ENCODE measurements around the gene EOLA1. TPM values are rescaled to one million over a fixed set of nuclear protein-coding genes. Genes with fewer than 3 reads are reported as not detected.

EOLA1 gene
- total and polyA plus RNA-seq, 2 of the 4 experiments (the other 2 are of a cell fraction): 15.5 to 16.8 TPM

GRCh38 chrX:149522916-149523315, 17.9 kb upstream of the EOLA1 start:
- Histone ChIP-seq H4K8ac (ENCODE audit: low read depth in 2 of 2, low read length in 2 of 2) (no peak overlapping the region), H3K23ac (ENCODE audit: low read depth, low read length) (no peak overlapping the region), H3K79me1 (ENCODE audit: low read depth in 1 of 2, low read length in 2 of 2) (no peaks in the 10 kb centered on the region), H3K27me3 (ENCODE audit: control insufficient read depth, insufficient read depth, low read length) (peaks cover 6% of the 10 kb centered on the region), H3K4ac (ENCODE audit: low read depth, low read length) (no peak overlapping the region), H3K18ac (ENCODE audit: low read depth, low read length) (no peak overlapping the region), H4K20me1 (ENCODE audit: insufficient read depth, low read length) (no peaks in the 10 kb centered on the region), H2BK5ac (ENCODE audit: low read depth, low read length, poor library complexity, severe bottlenecking) (no peak overlapping the region), H4K91ac (ENCODE audit: insufficient read depth, low read depth, low read length) (no peak overlapping the region), H4K5ac (ENCODE audit: low read depth, low read length) (no peak overlapping the region), H2AK9ac (replicated peaks; ENCODE audit: low read depth, low read length, poor library complexity) (no peak overlapping the region), H3K4me2 (ENCODE audit: low read depth, low read length) (no peak overlapping the region), H3K9me3 (ENCODE audit: control insufficient read depth, insufficient read depth, low read length) (no peaks in the 10 kb centered on the region), H3K4me3 (ENCODE audit: insufficient read depth, low read depth, low read length) (no peak overlapping the region), H3K14ac (replicated peaks; ENCODE audit: low read depth, low read length) (no peak overlapping the region), H3K9me1 (ENCODE audit: insufficient read depth, low read length) (no peaks in the 10 kb centered on the region), H3K36me3 (ENCODE audit: control insufficient read depth, insufficient read depth, low read length) (no peaks in the 10 kb centered on the region), H2AK5ac (ENCODE audit: low read depth, low read length) (no peak overlapping the region), H3K9ac (ENCODE audit: low read depth, low read length) (no peak overlapping the region), H2BK15ac (ENCODE audit: low read depth, low read length) (no peak overlapping the region), H2AFZ (replicated peaks; ENCODE audit: low read length, poor library complexity) (no peak overlapping the region), H2BK20ac (ENCODE audit: low read depth, low read length) (no peak overlapping the region), H3K56ac (ENCODE audit: extremely low read depth, insufficient read depth, low read length) (no peak overlapping the region), H3K4me1 (ENCODE audit: control insufficient read depth, insufficient read depth, low read length) (no peaks in the 10 kb centered on the region; the same call in 1 of the 2 replicates), H3K27ac (ENCODE audit: insufficient read depth, low read length) (no peak overlapping the region), H2BK120ac (ENCODE audit: low read depth, low read length) (no peak overlapping the region)
- ATAC-seq (ENCODE audit: low read depth) (no peak), DNase-seq (no peak)
- dilution Hi-C loops (cut with HindIII; ENCODE audit: low sequenced_read_pairs, unreplicated experiment) (no loop called here), in situ Hi-C loops (cut with MboI; ENCODE audit: low sequenced_read_pairs) (loop anchor here (25.0 kb wide), 1 partner anchor 1214 kb away; no protein-coding TSS in a partner anchor), intact Hi-C loops (cut with micrococcal nuclease) (no loop called here)
- ChIA-PET POLR2A (ENCODE audit: unreplicated experiment) (no interaction called here), CTCF (interaction anchor here (1.9 kb wide), 1 partner anchor 11 kb away, joined by 8 read pairs; no protein-coding TSS in a partner anchor)
- TF ChIP-seq USF2 (IDR thresholded peaks at IDR 0.05; ENCODE audit: low read depth, low read length) (no peak), CHD1 (IDR thresholded peaks at IDR 0.05; ENCODE audit: low read depth, low read length) (no peak), RFX5 (IDR thresholded peaks at IDR 0.05; ENCODE audit: low read depth, low read length) (no peak), MXI1 (IDR thresholded peaks at IDR 0.05; ENCODE audit: borderline replicate concordance, low read depth, low read length) (no peak), BHLHE40 (IDR thresholded peaks at IDR 0.05; ENCODE audit: low read depth, low read length) (no peak), FOS (IDR thresholded peaks at IDR 0.05; ENCODE audit: low read depth, low read length) (no peak), POLR2A (IDR thresholded peaks at IDR 0.05; ENCODE audit: low read depth, low read length) (no peak), MAZ (IDR thresholded peaks at IDR 0.05; ENCODE audit: borderline replicate concordance, low read depth, low read length) (no peak), RCOR1 (IDR thresholded peaks at IDR 0.05; ENCODE audit: insufficient replicate concordance, low read length) (no peak), RAD21 (IDR thresholded peaks at IDR 0.05; ENCODE audit: low read length) (no peak), CEBPB (IDR thresholded peaks at IDR 0.05; ENCODE audit: low read depth, low read length) (no peak), SMC3 (IDR thresholded peaks at IDR 0.05; ENCODE audit: low read depth, low read length) (no peak), ELK1 (IDR thresholded peaks at IDR 0.05; ENCODE audit: borderline replicate concordance, low read depth, low read length) (no peak), MAFK (IDR thresholded peaks at IDR 0.05; ENCODE audit: low read depth, low read length) (no peak), CTCF (conservative IDR thresholded peaks at IDR 0.05; ENCODE audit: low read depth, low read length) (no peak), NFE2L2 (IDR thresholded peaks at IDR 0.05; ENCODE audit: low read depth, low read length) (no peak)
- BruUV-seq (replicated peaks): no TSS peak
- no CpG with 5 or more reads among the region's 2 CpGs for WGBS, 2 experiments (ENCODE audit: extremely low coverage in 2 of 2, insufficient read length in 1 of 2)
